HCT116 (cell line): ENCODE measurements around the gene ZBTB20. TPM values are rescaled to one million over a fixed set of nuclear protein-coding genes. Genes with fewer than 3 reads are reported as not detected.

Experiments used
- ATAC-seq: fragments of 200-7000 bp; cut with Tn5 transposase; 2 replicates; pipeline ENCODE4 v1.9.1; 2020; ENCODE audit warnings: mild to moderate bottlenecking, moderate library complexity
- BruUV-seq: library from RNA; stranded (reverse); fragments of 400-500 nt; replicated peaks from 2 replicates; lab custom pipeline; 2021; lab: Mats Ljungman, UMichigan
- CTCF ChIA-PET: fragments of 300-600 bp; sonication (Branson Sonifier 250); formaldehyde crosslinking; loops from one replicate; lab custom pipeline; 2021; ENCODE audit warnings: antibody characterized with exemption; lab: Charles Lee
- POLR2A ChIA-PET: fragments of 300-600, 350-600 bp; sonication (Branson Sonifier 250); formaldehyde crosslinking; loops from one replicate; lab custom pipeline; 2021; ENCODE audit warnings: antibody characterized with exemption; lab: Charles Lee
- RAD21 ChIA-PET, 2 experiments: fragments of 300-600 bp; sonication (Branson Sonifier 250); formaldehyde crosslinking; loops; one replicate each; lab custom pipeline; 2023; ENCODE audit warnings: low total read pairs in 2 of 2; ENCODE audit not compliant: uncharacterized antibody in 2 of 2, unreplicated experiment in 2 of 2, low non-redundant PET in 1 of 2; lab: Charles Lee
- DNase-seq: peaks from one replicate; pipeline ENCODE4 v3.0.0-alpha.2; 2010; ENCODE audit warnings: low read depth, low spot score
- H2AFZ ChIP-seq: fragments of 200-600 bp; shearing (Covaris generic), sonication (generic); 2 replicates; pipeline ENCODE4 v1.6.1; 2017; ENCODE audit warnings: low read depth, mixed run types, mixed read lengths, antibody characterized with exemption, low read length; ENCODE audit not compliant: poor library complexity, severe bottlenecking
- H3K27ac ChIP-seq: 2 replicates; pipeline ENCODE4 v1.5.1; 2012; ENCODE audit warnings: low read depth, low read length
- H3K27me3 ChIP-seq: fragments of 200-600 bp; sonication (generic); 2 replicates; pipeline ENCODE4 v1.6.1; 2016; ENCODE audit warnings: mixed run types, low read length, mixed read lengths; ENCODE audit not compliant: insufficient read depth
- H3K36me3 ChIP-seq, 2 experiments: fragments of 200-500 bp in 1 of 2; fragments of 200-600 bp in 1 of 2; sonication (Bioruptor generic) in 1 of 2; sonication (generic) in 1 of 2; 2 replicates each; pipeline versions ENCODE4 v1.5.1 to v1.6.1; 2014 to 2016; ENCODE audit warnings: low read length in 2 of 2, inconsistent platforms in 1 of 2, mixed read lengths in 1 of 2, mixed run types in 1 of 2; ENCODE audit not compliant: insufficient read depth in 2 of 2, control insufficient read depth in 1 of 2
- H3K4me1 ChIP-seq, 2 experiments: fragments of 200-600 bp in 1 of 2; sonication (generic) in 1 of 2; 2 replicates each; pipeline versions ENCODE4 v1.5.1 to v1.6.1; 2012 to 2017; ENCODE audit warnings: low read length in 2 of 2, inconsistent platforms in 1 of 2, mild to moderate bottlenecking in 1 of 2, mixed read lengths in 1 of 2, mixed run types in 1 of 2, moderate library complexity in 1 of 2; ENCODE audit not compliant: insufficient read depth in 2 of 2, control insufficient read depth in 1 of 2
- H3K4me2 ChIP-seq: fragments of 200-600 bp; sonication (generic); 2 replicates; pipeline ENCODE4 v1.6.1; 2017; ENCODE audit warnings: mixed run types, low read length, mixed read lengths
- H3K4me3 ChIP-seq, 2 experiments: fragments of 200-600 bp in 1 of 2; sonication (generic) in 1 of 2; replicated peaks in 1 of 2; 2 replicates each; pipeline ENCODE4 v1.5.1; 2011 to 2016; ENCODE audit warnings: low read length in 2 of 2, control low read depth in 1 of 2, low read depth in 1 of 2, mild to moderate bottlenecking in 1 of 2, mixed read lengths in 1 of 2, mixed run types in 1 of 2
- H3K79me2 ChIP-seq: fragments of 200-600 bp; sonication (generic); 2 replicates; pipeline ENCODE4 v1.6.1; 2017; ENCODE audit warnings: mild to moderate bottlenecking, mixed run types, low read length, moderate library complexity, mixed read lengths; ENCODE audit not compliant: insufficient read depth
- H3K9ac ChIP-seq: fragments of 200-600 bp; sonication (generic); 2 replicates; pipeline ENCODE4 v1.6.1; 2016; ENCODE audit warnings: low read length, mixed read lengths
- H3K9me2 ChIP-seq: fragments of 200-600 bp; sonication (generic), shearing (Covaris generic); 2 replicates; pipeline ENCODE4 v1.6.1; 2017; ENCODE audit warnings: mixed run types, mild to moderate bottlenecking, moderate library complexity; ENCODE audit not compliant: insufficient read depth
- H3K9me3 ChIP-seq, 2 experiments: fragments of 200-500 bp in 1 of 2; fragments of 200-600 bp in 1 of 2; sonication (Bioruptor generic) in 1 of 2; sonication (generic) in 1 of 2; 2 replicates each; pipeline ENCODE4 v1.6.1; 2014 to 2017; ENCODE audit warnings: low read length in 2 of 2, mixed read lengths in 2 of 2, inconsistent platforms in 1 of 2, low read depth in 1 of 2, mild to moderate bottlenecking in 1 of 2, mixed run types in 1 of 2, moderate library complexity in 1 of 2; ENCODE audit not compliant: control insufficient read depth in 1 of 2, insufficient read depth in 1 of 2
- H4K20me1 ChIP-seq: fragments of 200-600 bp; sonication (generic), shearing (Covaris generic); 2 replicates; pipeline ENCODE4 v1.6.1; 2017; ENCODE audit warnings: mixed run types, mild to moderate bottlenecking, moderate library complexity; ENCODE audit not compliant: insufficient read depth
- ELF1 ChIP-seq: IDR thresholded peaks from 2 replicates; pipeline ENCODE4 v1.6.1; 2012; ENCODE audit warnings: low read depth, borderline replicate concordance
- EZH2 ChIP-seq: fragments of 200-600 bp; sonication (generic); IDR thresholded peaks from 2 replicates; pipeline ENCODE4 v1.6.1; 2017; ENCODE audit warnings: antibody characterized with exemption, mixed run types
- FOSL1 ChIP-seq: IDR thresholded peaks from 2 replicates; pipeline ENCODE4 v1.6.1; 2012; ENCODE audit warnings: low read depth
- POLR2A ChIP-seq: IDR thresholded peaks from 2 replicates; pipeline ENCODE4 v1.7.0; 2011; ENCODE audit warnings: borderline replicate concordance; ENCODE audit not compliant: insufficient read depth, insufficient read length; ENCODE audit errors: extremely low read depth
- SRF ChIP-seq: IDR thresholded peaks from 2 replicates; pipeline ENCODE4 v1.6.1; 2012; ENCODE audit warnings: low read depth
- YY1 ChIP-seq: IDR thresholded peaks from 2 replicates; pipeline ENCODE4 v1.6.1; 2011; ENCODE audit warnings: low read length, low read depth, moderate library complexity, mild to moderate bottlenecking; ENCODE audit not compliant: insufficient replicate concordance; ENCODE audit errors: extremely low read depth
- ZFX ChIP-seq: fragments of 450-650 bp; IDR thresholded peaks from 2 replicates; pipeline ENCODE4 v1.6.1; 2017
- intact Hi-C: fragments of 100-400 bp; cut with micrococcal nuclease; formaldehyde crosslinking; loops from 2 replicates; pipeline ENCODE4 v1.10.0; 2022
- total RNA-seq: library from RNA; stranded (reverse); gene quantifications from one replicate; pipeline ENCODE4 v1.2.1, GENCODE V29; 2021; ENCODE audit not compliant: unreplicated experiment
- TF ChIP-seq, protein P1 (sequence below): IDR thresholded peaks from 2 replicates; pipeline ENCODE4 v1.6.1; 2011; ENCODE audit warnings: mild to moderate bottlenecking, low read length, moderate library complexity; ENCODE audit not compliant: insufficient replicate concordance; ENCODE audit errors: extremely low read depth
- TF ChIP-seq, protein P2 (sequence below): IDR thresholded peaks from 2 replicates; pipeline ENCODE4 v1.6.1; 2012
- TF ChIP-seq, protein P3 (sequence below): IDR thresholded peaks from 2 replicates; pipeline ENCODE4 v1.6.1; 2012; ENCODE audit warnings: low read depth

Gene ZBTB20
- total RNA-seq, 1 experiment from 2014 or later = 42.1 TPM

DNA sequence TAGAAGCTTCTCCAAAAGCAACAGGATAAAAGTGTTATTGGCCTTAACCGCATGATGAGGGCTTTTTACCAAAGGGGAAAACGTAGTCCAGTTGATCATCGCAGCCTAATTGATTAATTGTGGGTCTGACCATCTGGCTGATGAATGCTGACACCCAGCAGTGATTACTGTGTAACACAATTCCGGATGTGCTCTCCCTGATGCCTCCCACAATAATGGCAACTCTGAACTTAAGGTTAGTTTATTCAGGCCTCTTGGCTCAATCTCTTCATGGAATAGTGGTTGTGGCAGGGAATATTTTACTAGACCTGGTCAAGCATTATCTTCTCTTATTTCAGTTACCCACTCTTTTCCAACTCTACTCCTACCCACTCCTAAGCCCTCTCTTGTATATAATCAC, 520.3 kb downstream of the ZBTB20 start:
- no TSS peak for BruUV-seq
- no peak for ATAC-seq
- no peak overlapping the region for H2AFZ ChIP-seq
- TF ChIP-seq, protein P1, sequence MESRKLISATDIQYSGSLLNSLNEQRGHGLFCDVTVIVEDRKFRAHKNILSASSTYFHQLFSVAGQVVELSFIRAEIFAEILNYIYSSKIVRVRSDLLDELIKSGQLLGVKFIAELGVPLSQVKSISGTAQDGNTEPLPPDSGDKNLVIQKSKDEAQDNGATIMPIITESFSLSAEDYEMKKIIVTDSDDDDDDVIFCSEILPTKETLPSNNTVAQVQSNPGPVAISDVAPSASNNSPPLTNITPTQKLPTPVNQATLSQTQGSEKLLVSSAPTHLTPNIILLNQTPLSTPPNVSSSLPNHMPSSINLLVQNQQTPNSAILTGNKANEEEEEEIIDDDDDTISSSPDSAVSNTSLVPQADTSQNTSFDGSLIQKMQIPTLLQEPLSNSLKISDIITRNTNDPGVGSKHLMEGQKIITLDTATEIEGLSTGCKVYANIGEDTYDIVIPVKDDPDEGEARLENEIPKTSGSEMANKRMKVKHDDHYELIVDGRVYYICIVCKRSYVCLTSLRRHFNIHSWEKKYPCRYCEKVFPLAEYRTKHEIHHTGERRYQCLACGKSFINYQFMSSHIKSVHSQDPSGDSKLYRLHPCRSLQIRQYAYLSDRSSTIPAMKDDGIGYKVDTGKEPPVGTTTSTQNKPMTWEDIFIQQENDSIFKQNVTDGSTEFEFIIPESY = no peak
- intact Hi-C loops = no loop called here
- H3K4me3 ChIP-seq = no peak overlapping the region
- peaks cover 61 to 87% of the 10 kb centered on the region in 2 experiments for H3K4me1 ChIP-seq
- H3K27ac ChIP-seq = peak overlapping the region; percentile 86
- POLR2A ChIA-PET = no interaction called here
- peaks cover 0 to 5% of the 10 kb centered on the region in 2 experiments; a peak in 1 of 4 replicates for H3K36me3 ChIP-seq
- no peak overlapping the region for H3K9ac ChIP-seq
- no peaks in the 10 kb centered on the region for H3K9me3 ChIP-seq
- H3K4me2 ChIP-seq = 0 out of 2 replicates have a peak overlapping the region, but pooled peaks have one; percentile 0
- no peaks in the 10 kb centered on the region; the same call in 1 of the 2 replicates for H3K9me2 ChIP-seq
- CTCF ChIA-PET = no interaction called here
- peaks cover 93% of the 10 kb centered on the region for H3K79me2 ChIP-seq
- no peaks in the 10 kb centered on the region for H4K20me1 ChIP-seq
- DNase-seq = no peak
- no peaks in the 10 kb centered on the region for H3K27me3 ChIP-seq
- RAD21 ChIA-PET = no interaction called here

DNA sequence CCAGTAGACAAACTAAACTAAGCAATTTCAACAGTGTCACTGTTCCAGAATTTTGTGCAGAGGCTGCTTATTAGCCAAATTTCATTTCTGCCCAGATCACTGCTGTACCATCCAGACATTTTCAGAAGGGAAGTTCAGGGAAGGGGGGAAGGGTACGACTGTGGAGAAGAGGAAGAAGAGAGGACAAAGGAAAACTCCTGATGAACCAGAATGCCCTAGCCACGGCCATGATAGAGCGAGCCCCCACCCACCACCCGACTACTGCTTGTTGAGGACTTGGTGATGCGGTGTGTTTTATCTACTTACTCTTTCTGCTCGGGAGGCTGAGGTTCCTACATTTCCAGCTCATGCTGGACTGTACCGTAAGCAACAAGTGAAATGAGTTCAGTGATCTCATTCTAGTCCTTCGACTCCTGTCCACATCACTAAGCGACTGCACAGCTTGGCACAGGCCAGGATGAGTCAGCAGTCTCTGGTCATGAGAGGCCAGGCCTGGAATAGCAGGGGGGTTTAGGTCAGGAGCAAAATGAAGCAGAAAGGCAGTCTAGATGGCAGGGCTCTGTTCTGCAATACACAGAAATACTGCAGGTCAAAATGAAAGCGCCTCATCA, 522.4 kb downstream of the ZBTB20 start:
- Histone ChIP-seq H3K27me3 (no peaks in the 10 kb centered on the region), H3K27ac (peak overlapping the region; percentile 86), H2AFZ (no peak overlapping the region), H3K4me3 (peak overlapping the region; percentile 41 to 61), H3K9me2 (no peaks in the 10 kb centered on the region; the same call in 1 of the 2 replicates), H3K9me3 (no peaks in the 10 kb centered on the region), H3K4me1 (peaks cover 61 to 89% of the 10 kb centered on the region in 2 experiments), H3K36me3 (0 out of 4 replicates have a peak, but pooled peaks cover 0 to 5% of the 10 kb centered on the region in 2 experiments), H3K9ac (peak overlapping the region; percentile 69), H3K4me2 (peak overlapping the region; percentile 82), H4K20me1 (no peaks in the 10 kb centered on the region), H3K79me2 (peaks cover 99% of the 10 kb centered on the region)
- DNase-seq (peak; percentile 87), ATAC-seq (peak; percentile 91)
- ChIA-PET RAD21 (no interaction called here), CTCF (no interaction called here), POLR2A (interaction anchor here (0.9 to 1.3 kb wide), 3 partner anchors 12 to 261 kb away, joined by 3 to 5 read pairs (median 3); no protein-coding TSS in a partner anchor)
- intact Hi-C loops = no loop called here
- TSS peak; percentile 76 for BruUV-seq
- no peak for TF ChIP-seq ZFX
- TF ChIP-seq, protein P2, sequence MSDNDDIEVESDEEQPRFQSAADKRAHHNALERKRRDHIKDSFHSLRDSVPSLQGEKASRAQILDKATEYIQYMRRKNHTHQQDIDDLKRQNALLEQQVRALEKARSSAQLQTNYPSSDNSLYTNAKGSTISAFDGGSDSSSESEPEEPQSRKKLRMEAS = peak; percentile 66
- TF ChIP-seq SRF = no peak
- peak; percentile 13 for TF ChIP-seq YY1
- TF ChIP-seq EZH2 = no peak
- TF ChIP-seq, protein P3, sequence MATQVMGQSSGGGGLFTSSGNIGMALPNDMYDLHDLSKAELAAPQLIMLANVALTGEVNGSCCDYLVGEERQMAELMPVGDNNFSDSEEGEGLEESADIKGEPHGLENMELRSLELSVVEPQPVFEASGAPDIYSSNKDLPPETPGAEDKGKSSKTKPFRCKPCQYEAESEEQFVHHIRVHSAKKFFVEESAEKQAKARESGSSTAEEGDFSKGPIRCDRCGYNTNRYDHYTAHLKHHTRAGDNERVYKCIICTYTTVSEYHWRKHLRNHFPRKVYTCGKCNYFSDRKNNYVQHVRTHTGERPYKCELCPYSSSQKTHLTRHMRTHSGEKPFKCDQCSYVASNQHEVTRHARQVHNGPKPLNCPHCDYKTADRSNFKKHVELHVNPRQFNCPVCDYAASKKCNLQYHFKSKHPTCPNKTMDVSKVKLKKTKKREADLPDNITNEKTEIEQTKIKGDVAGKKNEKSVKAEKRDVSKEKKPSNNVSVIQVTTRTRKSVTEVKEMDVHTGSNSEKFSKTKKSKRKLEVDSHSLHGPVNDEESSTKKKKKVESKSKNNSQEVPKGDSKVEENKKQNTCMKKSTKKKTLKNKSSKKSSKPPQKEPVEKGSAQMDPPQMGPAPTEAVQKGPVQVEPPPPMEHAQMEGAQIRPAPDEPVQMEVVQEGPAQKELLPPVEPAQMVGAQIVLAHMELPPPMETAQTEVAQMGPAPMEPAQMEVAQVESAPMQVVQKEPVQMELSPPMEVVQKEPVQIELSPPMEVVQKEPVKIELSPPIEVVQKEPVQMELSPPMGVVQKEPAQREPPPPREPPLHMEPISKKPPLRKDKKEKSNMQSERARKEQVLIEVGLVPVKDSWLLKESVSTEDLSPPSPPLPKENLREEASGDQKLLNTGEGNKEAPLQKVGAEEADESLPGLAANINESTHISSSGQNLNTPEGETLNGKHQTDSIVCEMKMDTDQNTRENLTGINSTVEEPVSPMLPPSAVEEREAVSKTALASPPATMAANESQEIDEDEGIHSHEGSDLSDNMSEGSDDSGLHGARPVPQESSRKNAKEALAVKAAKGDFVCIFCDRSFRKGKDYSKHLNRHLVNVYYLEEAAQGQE = no peak
- peak; percentile 74 for TF ChIP-seq FOSL1
- TF ChIP-seq ELF1 = no peak
- no peak for TF ChIP-seq POLR2A
